K562 (cell line): Measurements from ENCODE around the gene UBTD1. TPM values are rescaled to one million over a fixed set of nuclear protein-coding genes. Genes with fewer than 3 reads are reported as not detected.

Experiments
- C11orf30 ChIP-seq: fragments of 450-650 bp; IDR thresholded peaks from 2 replicates; pipeline ENCODE4 v1.6.1; 2016; ENCODE audit warnings: low read depth, mild to moderate bottlenecking
- HNRNPH1 ChIP-seq: fragments of 200-400 bp; formaldehyde crosslinking; optimal IDR thresholded peaks from 2 replicates; pipeline ENCODE3; 2017; ENCODE audit warnings: low read depth, mild to moderate bottlenecking, low read length, moderate library complexity
- MAFF ChIP-seq: IDR thresholded peaks from 2 replicates; pipeline ENCODE4 v1.6.1; 2012; ENCODE audit warnings: low read length, improper control_type of control experiment
- NCOA1 ChIP-seq: fragments of 450-650 bp; IDR thresholded peaks from 2 replicates; pipeline ENCODE4 v1.6.1; 2016; ENCODE audit warnings: low read depth
- NFE2 ChIP-seq: IDR thresholded peaks from 2 replicates; pipeline ENCODE4 v1.6.1; 2014; ENCODE audit warnings: antibody characterized with exemption, low read depth
- NFE2L1 ChIP-seq: fragments of 450-650 bp; IDR thresholded peaks from 2 replicates; pipeline ENCODE4 v1.6.1; 2016; ENCODE audit warnings: missing genetic modification characterization, low read depth, mild to moderate bottlenecking, missing compliant biosample characterization, moderate library complexity, borderline replicate concordance
- POLR2G ChIP-seq: fragments of 200-400 bp; formaldehyde crosslinking; IDR thresholded peaks from 2 replicates; pipeline ENCODE4 v1.6.1; 2017; ENCODE audit warnings: low read depth, mild to moderate bottlenecking, antibody characterized with exemption, low read length, moderate library complexity
- RBM34 ChIP-seq: fragments of 200-400 bp; formaldehyde crosslinking; IDR thresholded peaks from 2 replicates; pipeline ENCODE4 v1.6.1; 2018; ENCODE audit warnings: low read length, borderline replicate concordance; ENCODE audit not compliant: insufficient read depth
- SMARCA4 ChIP-seq: fragments of 450-650 bp; IDR thresholded peaks from 2 replicates; pipeline ENCODE4 v1.6.1; 2016
- SMARCE1 ChIP-seq: fragments of 450-650 bp; IDR thresholded peaks from 2 replicates; pipeline ENCODE4 v1.7.1; 2016; ENCODE audit warnings: mild to moderate bottlenecking
- TGIF2 ChIP-seq: sonication (generic); formaldehyde crosslinking; IDR thresholded peaks from 2 replicates; pipeline ENCODE4 v1.8.1; 2022; ENCODE audit warnings: mild to moderate bottlenecking, missing genetic modification reagents, moderate library complexity
- ZBTB7A ChIP-seq: IDR thresholded peaks from 2 replicates; pipeline ENCODE4 v1.6.1; 2011; ENCODE audit warnings: low read depth, mild to moderate bottlenecking, low read length, moderate library complexity, borderline replicate concordance; ENCODE audit not compliant: control insufficient read depth
- ZKSCAN3 ChIP-seq: fragments of 250-450 bp; sonication (Bioruptor Pico); IDR thresholded peaks from 2 replicates; pipeline ENCODE4 v1.4.0; 2020
- ZNF23 ChIP-seq: fragments of 250-450 bp; sonication (Bioruptor Pico); IDR thresholded peaks from 2 replicates; pipeline ENCODE4 v1.4.0; 2020; ENCODE audit warnings: mild to moderate bottlenecking
- ZNF316 ChIP-seq: fragments of 450-650 bp; IDR thresholded peaks from 2 replicates; pipeline ENCODE4 v1.6.1; 2016
- ZNF644 ChIP-seq: fragments of 200-800 bp; sonication (Bioruptor generic); IDR thresholded peaks from 2 replicates; pipeline ENCODE4 v1.6.1; 2016; ENCODE audit warnings: low read depth, missing genetic modification characterization, missing compliant biosample characterization
- ZNF780A ChIP-seq: fragments of 250-450 bp; sonication (Bioruptor Pico); IDR thresholded peaks from 2 replicates; pipeline ENCODE4 v1.5.0; 2021; ENCODE audit warnings: mild to moderate bottlenecking
- ZNF785 ChIP-seq: fragments of 250-450 bp; sonication (Bioruptor Pico); IDR thresholded peaks from 2 replicates; pipeline ENCODE4 v1.4.0; 2020; ENCODE audit warnings: mild to moderate bottlenecking
- polyA plus RNA-seq, 8 experiments: library from polyadenylated mRNA; depleted of rRNA in 4 of 8; stranded (reverse) in 5 of 8; unstranded in 3 of 8; fragments of >200 nt; fragmentation: Nextera tagmentation in 2 of 8; fragmentation: Illumina TruSeq in 1 of 8; extraction: Ambion mirVana in 2 of 8; extraction: Trizol in 1 of 8; gene quantifications; 2 replicates each; pipeline versions ENCODE4 v1.2.1 to v1.2.3, GENCODE V29; 2011 to 2014; ENCODE audit warnings: inconsistent platforms in 1 of 8, missing spikeins in 1 of 8
- total RNA-seq, 7 experiments: library from RNA; depleted of rRNA in 6 of 7; stranded (reverse); fragments of >200 nt in 6 of 7; fragmentation: Illumina TruSeq in 2 of 7; extraction: Trizol in 2 of 7; gene quantifications; 2 replicates each; pipeline versions ENCODE4 v1.2.1 to v1.2.3, GENCODE V29; 2011 to 2021; ENCODE audit warnings: low replicate concordance in 1 of 7
- TF ChIP-seq, protein P1 (sequence below): fragments of 250-450 bp; sonication (Bioruptor Pico); IDR thresholded peaks from 2 replicates; pipeline ENCODE4 v1.8.0; 2021; ENCODE audit warnings: moderate library complexity, mild to moderate bottlenecking, inconsistent platforms
- TF ChIP-seq, protein P2 (sequence below): fragments of 200-800 bp; sonication (Bioruptor generic); IDR thresholded peaks from 2 replicates; pipeline ENCODE4 v1.6.1; 2017; ENCODE audit warnings: missing genetic modification characterization, missing compliant biosample characterization
- TF ChIP-seq, protein P3 (sequence below), 2 experiments: fragments of 450-650 bp in 1 of 2; sonication (generic) in 1 of 2; formaldehyde crosslinking in 1 of 2; IDR thresholded peaks in 1 of 2; conservative IDR thresholded peaks in 1 of 2; 2 replicates each; pipeline versions ENCODE4 v1.6.1 to v1.8.1; 2016 to 2023; ENCODE audit warnings: mild to moderate bottlenecking in 2 of 2, moderate library complexity in 2 of 2, inconsistent platforms in 1 of 2, missing genetic modification reagents in 1 of 2

Gene UBTD1
- total and polyA plus RNA-seq, 9 of the 15 experiments (the other 6 are each of a cell fraction or from before 2014, with no cell fraction given): 0.08 to 1.6 (median 0.81) TPM; not detected in 1

DNA sequence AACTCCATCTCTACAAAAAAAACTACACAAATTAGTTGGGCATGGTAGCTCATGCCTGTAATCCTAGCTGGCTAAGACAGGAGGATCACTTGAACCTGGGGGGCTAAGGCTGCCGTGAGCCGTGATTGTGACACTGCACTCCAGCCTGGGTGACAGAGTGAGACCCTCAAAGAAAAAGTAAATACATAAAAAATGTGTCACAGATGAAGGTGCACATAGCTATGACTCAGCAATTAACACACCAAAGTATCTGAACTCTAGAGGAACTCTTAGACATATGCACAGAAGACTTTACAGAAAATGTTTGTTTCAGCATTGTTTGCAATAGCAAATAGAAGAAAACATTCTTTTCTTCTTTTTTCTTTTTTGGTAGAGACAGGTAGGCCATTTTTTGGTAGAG is 99.1 kb downstream of the UBTD1 start (continued):
- TF ChIP-seq ZNF780A (no peak), NFE2 (peak; percentile 92), ZKSCAN3 (CRISPR knock-in tag) (no peak), RBM34 (no peak), ZNF644 (tag) (no peak), TGIF2 (CRISPR knock-in tag) (no peak), ZNF23 (CRISPR knock-in tag) (no peak), ZBTB7A (no peak), HNRNPH1 (no peak), C11orf30 (peak; percentile 92), NFE2L1 (tag) (peak; percentile 93), MAFF (peak; percentile 92), POLR2G (no peak), ZNF785 (CRISPR knock-in tag) (no peak), SMARCE1 (0 out of 2 replicates have a peak, but pooled peaks have one; percentile 42), NCOA1 (no peak), SMARCA4 (0 out of 2 replicates have a peak, but pooled peaks have one; percentile 28), ZNF316 (peak; percentile 97)
- TF ChIP-seq, protein P1, sequence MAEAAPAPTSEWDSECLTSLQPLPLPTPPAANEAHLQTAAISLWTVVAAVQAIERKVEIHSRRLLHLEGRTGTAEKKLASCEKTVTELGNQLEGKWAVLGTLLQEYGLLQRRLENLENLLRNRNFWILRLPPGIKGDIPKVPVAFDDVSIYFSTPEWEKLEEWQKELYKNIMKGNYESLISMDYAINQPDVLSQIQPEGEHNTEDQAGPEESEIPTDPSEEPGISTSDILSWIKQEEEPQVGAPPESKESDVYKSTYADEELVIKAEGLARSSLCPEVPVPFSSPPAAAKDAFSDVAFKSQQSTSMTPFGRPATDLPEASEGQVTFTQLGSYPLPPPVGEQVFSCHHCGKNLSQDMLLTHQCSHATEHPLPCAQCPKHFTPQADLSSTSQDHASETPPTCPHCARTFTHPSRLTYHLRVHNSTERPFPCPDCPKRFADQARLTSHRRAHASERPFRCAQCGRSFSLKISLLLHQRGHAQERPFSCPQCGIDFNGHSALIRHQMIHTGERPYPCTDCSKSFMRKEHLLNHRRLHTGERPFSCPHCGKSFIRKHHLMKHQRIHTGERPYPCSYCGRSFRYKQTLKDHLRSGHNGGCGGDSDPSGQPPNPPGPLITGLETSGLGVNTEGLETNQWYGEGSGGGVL (CRISPR knock-in tag): no peak
- TF ChIP-seq, protein P2, sequence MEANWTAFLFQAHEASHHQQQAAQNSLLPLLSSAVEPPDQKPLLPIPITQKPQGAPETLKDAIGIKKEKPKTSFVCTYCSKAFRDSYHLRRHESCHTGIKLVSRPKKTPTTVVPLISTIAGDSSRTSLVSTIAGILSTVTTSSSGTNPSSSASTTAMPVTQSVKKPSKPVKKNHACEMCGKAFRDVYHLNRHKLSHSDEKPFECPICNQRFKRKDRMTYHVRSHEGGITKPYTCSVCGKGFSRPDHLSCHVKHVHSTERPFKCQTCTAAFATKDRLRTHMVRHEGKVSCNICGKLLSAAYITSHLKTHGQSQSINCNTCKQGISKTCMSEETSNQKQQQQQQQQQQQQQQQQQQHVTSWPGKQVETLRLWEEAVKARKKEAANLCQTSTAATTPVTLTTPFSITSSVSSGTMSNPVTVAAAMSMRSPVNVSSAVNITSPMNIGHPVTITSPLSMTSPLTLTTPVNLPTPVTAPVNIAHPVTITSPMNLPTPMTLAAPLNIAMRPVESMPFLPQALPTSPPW: no peak
- TF ChIP-seq, protein P3, sequence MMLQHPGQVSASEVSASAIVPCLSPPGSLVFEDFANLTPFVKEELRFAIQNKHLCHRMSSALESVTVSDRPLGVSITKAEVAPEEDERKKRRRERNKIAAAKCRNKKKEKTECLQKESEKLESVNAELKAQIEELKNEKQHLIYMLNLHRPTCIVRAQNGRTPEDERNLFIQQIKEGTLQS (IDR thresholded peaks at IDR 0.05): 0 out of 2 replicates have a peak, but pooled peaks have one; percentile 19
- TF ChIP-seq, protein P3 (CRISPR knock-in tag; conservative IDR thresholded peaks at IDR 0.05): no peak
